Tibial nerve (tissue), 4 donors: ENCODE data around the gene SPPL2C.

Experiments
- CTCF ChIP-seq, 5 experiments: fragments of 200-600 bp in 3 of 5; fragments of 450-650 bp in 2 of 5; sonication (generic) in 3 of 5; IDR thresholded peaks; one replicate each; pipeline ENCODE4 v1.5.1; 2016 to 2019; ENCODE audit warnings: antibody characterized with exemption in 5 of 5, mild to moderate bottlenecking in 3 of 5, moderate library complexity in 2 of 5
- EP300 ChIP-seq, 2 donors: sonication (generic); formaldehyde crosslinking; IDR thresholded peaks; one replicate each; pipeline ENCODE4 v1.6.1; 2017; ENCODE audit warnings: antibody characterized with exemption in 2 of 2, mild to moderate bottlenecking in 1 of 2
- POLR2A ChIP-seq, 2 donors: fragments of 450-650 bp; IDR thresholded peaks; one replicate each; pipeline ENCODE4 v1.6.1; 2017; ENCODE audit warnings: antibody characterized with exemption in 2 of 2, mild to moderate bottlenecking in 2 of 2, moderate library complexity in 2 of 2

- TF ChIP-seq CTCF (IDR thresholded peaks at IDR 0.05) (no peak), POLR2A (IDR thresholded peaks at IDR 0.05) (no peak), EP300 (IDR thresholded peaks at IDR 0.05) (no peak)
These were observed 9.2 kb upstream of the SPPL2C start for GRCh38 chr17:45835481-45835880.
